Measurements from ENCODE around the gene DGUOK. TPM values are rescaled to one million over a fixed set of nuclear protein-coding genes. Genes with fewer than 3 reads are reported as not detected.

DGUOK gene
- total RNA-seq, 1 experiment from 2014 or later, result 74.9 TPM

DNA sequence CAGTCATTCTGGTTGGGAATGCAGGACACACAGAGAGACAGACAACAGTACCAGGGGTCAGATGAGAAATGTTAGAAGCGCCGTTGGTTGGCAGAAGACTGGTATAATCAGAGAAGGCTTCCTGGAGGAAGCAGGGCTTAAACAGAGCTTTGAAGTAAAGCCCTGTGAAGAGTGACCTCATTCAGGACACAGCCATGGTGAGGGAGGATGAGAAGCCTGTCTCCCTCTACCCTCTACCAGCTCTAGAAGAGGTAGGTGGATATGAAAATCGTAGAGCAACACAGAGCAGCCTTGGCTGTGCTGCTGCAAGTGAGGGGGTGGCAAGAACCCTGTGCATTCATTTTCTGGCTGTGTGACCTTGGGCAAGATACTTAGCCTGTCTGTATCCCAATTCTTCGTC, 72.3 kb downstream of the DGUOK start:
- in situ Hi-C loops (cut with HindIII; ENCODE audit: low pct_unique_long_range_greater_than_20kb, low sequenced_read_pairs), result no loop called here
- no peak for DNase-seq (ENCODE audit: low read depth, low spot score)

DNA sequence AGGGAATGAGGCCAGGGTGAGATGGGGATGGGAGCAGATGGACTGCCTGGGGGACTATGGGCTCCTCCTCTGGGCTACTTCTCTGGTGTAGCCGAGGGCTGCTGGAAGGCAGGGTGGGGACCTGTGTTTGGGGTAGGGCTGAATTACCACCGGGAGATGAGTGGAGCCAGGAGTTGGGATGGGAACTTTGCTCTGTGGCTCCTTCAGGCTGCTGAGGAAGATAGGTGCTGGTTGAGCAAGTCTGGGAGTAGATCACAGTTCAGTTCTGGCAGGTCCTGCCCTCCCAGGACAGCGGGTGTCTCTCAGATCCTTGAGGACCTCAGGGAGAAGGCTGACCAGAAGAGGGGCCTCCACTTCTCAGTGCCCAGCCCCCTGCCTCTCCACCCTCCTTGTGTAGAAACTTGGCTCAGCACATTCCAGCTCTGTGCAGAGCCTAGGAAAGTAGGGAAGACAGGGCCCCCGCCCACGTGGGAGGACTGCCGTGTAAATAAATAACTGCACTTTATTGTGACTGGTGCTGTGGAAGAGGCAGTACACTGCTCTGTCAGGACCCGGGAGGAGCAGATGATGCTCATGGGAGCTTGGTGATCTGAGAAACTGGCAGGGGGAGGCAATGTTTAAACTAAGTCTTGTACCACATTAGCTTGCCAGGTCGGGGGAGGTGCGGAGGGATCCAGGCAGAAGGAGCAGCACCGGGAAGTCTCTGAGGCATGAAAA, 73.4 kb downstream of the DGUOK start:
- no peak for DNase-seq (ENCODE audit: low read depth, low spot score)
- in situ Hi-C loops (cut with HindIII; ENCODE audit: low pct_unique_long_range_greater_than_20kb, low sequenced_read_pairs), result no loop called here

GRCh38 chr2:74000666-74001065, 74.0 kb downstream of the DGUOK start:
- in situ Hi-C loops (cut with HindIII; ENCODE audit: low pct_unique_long_range_greater_than_20kb, low sequenced_read_pairs), result no loop called here
- DNase-seq (ENCODE audit: low read depth, low spot score), result no peak

DNA sequence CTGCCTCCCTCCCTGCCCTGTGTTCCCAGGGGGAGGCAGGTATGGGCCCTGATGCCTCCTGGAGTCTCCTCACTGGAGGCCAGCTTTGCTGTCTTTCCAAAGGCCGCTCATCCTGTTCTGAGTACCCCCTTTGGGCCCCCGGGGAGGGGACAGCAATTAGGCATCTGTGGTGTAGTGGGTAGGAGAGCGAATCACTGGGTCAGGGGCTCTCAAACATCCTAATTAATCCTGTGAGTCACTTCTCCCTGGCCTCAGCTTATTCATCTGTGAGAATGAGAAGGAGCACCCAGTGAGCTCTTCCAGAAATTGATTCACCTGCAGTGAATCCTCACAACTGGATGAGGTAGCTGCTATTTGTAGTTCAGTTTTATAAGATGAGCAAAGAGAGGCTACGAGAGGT, 74.4 kb downstream of the DGUOK start:
- in situ Hi-C loops (cut with HindIII; ENCODE audit: low pct_unique_long_range_greater_than_20kb, low sequenced_read_pairs), result no loop called here
- no peak for DNase-seq (ENCODE audit: low read depth, low spot score)

DNA sequence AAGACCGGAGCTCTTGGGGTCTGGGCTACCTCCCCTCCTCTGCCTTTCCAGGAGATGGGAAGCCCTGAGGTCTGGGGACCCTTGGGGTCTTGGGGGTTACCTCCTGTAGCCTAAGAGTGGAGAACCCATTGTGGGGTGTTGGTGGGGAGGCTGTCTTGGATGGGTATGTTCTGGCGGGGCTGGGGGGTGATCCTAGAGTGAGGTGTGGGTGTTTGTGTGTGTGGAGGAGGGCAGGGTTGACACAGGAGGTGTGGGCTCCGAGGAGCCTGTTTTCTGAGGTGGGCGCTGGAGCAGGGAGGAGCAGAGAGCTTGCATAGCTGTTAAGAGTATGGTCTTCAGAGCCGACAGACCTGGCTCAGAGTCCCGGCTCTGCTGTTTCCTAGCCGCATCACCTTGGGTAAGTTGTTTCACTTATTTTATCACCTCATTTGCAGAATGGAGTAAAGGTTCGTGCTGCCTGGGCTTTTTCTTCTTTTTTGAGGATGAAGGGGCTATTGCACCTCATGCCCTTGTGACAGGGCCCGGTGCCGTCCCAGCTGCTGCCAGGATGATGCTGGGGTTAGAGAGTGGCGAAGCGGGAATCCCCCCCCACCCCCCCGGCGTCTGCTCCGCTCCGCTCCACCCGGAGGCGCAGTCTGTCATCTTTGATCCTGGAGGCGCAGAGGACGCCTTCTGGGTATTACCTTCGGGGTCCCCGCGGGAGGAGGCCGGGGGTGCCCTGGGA, 75.3 kb downstream of the DGUOK start:
- in situ Hi-C loops (cut with HindIII; ENCODE audit: low pct_unique_long_range_greater_than_20kb, low sequenced_read_pairs), result no loop called here
- no peak for DNase-seq (ENCODE audit: low read depth, low spot score)

DNA sequence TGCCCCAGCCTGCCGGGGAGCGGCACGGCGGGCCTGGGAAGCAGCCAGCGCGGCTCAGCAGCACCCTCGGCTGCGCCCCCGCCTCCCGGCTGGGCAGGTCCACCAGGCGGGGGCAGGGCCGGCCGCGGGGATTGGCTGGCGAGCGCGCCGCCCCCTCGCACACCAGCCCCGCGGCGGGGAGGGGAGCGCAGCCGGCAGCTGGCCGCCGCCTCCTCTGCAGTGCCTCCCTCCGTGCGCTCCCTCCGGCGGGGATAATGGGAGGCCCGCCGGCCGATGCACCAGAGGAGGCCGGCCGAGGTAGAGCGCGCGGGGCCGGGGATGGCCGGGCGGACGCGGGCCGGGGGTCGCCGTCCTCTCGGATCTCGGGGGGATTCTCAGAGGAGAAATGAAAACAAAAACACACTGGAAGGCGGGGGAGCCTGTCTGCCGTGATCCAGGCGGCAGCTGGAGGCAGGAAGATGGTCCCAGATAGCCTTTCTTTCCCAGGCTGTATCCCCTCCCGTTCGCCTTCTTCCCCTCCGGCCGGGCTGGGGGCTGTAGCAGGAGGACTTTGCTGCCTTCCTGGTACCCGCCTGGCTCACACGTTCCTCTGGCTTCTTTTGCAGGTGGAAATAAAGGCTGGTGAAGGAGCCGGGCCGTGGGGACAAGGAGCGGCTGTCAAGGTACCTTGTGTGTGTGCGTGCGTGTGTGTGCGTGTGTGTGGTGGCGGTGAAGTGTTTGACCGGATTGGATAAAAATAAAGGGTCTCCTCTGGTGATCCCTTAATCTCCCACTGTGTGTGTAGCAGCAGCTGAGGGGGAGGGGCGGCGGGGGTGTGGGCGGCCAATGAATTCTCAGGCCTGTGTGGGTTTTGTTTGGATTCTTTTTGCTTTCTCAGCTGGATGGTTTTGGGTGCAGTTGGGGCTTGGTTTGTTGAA, 76.1 kb downstream of the DGUOK start:
- DNase-seq (ENCODE audit: low read depth, low spot score), result peak; percentile 69
- in situ Hi-C loops (cut with HindIII; ENCODE audit: low pct_unique_long_range_greater_than_20kb, low sequenced_read_pairs), result no loop called here

DNA sequence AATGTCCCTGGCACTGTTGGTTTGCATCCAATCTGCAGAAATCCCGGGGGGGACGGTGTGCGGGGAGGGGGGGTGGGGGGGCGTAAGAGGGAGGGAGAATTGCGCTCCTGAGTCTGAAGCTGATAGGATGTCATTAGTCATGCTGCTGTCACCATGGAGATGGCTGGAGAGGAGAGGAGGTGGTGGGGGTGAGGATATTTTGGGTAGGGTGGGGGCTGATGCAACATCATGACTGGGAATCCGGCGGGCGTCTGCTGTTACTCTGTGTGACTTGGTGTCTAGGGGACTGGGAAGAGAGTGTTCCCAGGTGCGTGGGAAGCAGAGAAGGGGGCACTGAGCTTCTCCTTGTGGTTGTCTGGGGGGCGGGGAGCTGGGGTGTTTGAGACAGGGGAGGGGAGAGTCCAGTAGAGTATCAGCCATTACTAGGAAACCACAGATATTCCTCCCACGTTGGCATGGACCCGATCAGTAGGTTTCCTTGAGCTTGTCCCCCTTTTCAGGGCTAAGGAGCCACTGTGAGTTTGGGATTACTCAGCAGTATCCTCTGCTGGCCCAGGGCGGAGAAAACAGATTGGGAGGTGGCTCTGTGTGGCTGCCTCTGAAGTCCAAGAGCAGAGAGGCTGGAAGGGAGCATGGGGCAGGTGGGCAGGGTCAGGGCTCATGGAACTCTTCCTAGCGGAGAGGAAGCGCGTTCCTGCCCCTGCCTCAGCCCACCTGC, 77.0 kb downstream of the DGUOK start:
- DNase-seq (ENCODE audit: low read depth, low spot score), result no peak
- in situ Hi-C loops (cut with HindIII; ENCODE audit: low pct_unique_long_range_greater_than_20kb, low sequenced_read_pairs), result no loop called here

GRCh38 chr2:74004212-74005182, 77.8 kb downstream of the DGUOK start:
- no peak for DNase-seq (ENCODE audit: low read depth, low spot score)
- in situ Hi-C loops (cut with HindIII; ENCODE audit: low pct_unique_long_range_greater_than_20kb, low sequenced_read_pairs), result no loop called here

DNA sequence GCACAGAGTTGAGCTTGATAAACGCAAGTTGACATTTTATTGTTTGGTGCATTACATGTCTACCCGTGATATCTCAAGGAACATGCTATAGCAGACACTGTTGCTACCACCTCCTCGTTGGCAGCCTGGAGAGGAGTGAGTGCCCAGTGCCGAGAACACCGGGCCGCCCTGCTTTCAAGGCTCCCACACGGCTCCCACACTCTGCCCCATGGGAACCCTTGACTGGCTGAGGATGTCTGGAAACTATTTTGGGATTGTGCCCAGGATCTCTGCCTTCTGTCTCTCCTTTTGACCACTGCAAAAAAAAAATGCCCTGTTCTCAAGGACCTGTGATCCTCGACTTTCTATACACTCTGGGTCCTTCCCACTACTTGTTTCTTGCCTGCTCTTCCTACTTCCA, 79.1 kb downstream of the DGUOK start:
- in situ Hi-C loops (cut with HindIII; ENCODE audit: low pct_unique_long_range_greater_than_20kb, low sequenced_read_pairs), result no loop called here
- no peak for DNase-seq (ENCODE audit: low read depth, low spot score)

- no peak for DNase-seq (ENCODE audit: low read depth, low spot score)
- in situ Hi-C loops (cut with HindIII; ENCODE audit: low pct_unique_long_range_greater_than_20kb, low sequenced_read_pairs), result no loop called here
These were observed 79.8 kb downstream of the DGUOK start for GRCh38 chr2:74006459-74006858.

GRCh38 chr2:74007121-74007520, 80.4 kb downstream of the DGUOK start:
- DNase-seq (ENCODE audit: low read depth, low spot score), result peak; percentile 57
- in situ Hi-C loops (cut with HindIII; ENCODE audit: low pct_unique_long_range_greater_than_20kb, low sequenced_read_pairs), result no loop called here

- in situ Hi-C loops (cut with HindIII; ENCODE audit: low pct_unique_long_range_greater_than_20kb, low sequenced_read_pairs), result no loop called here
- no peak for DNase-seq (ENCODE audit: low read depth, low spot score)
These were observed 81.0 kb downstream of the DGUOK start for GRCh38 chr2:74007711-74008110.

Small RNA genes lying within 50 kb of the gene (small RNA-seq; reads per million reads assigned to genes)
- gene AC110801.1 (0 reads per million in 2 experiments), gene RNA5SP97 (0 reads per million in 2 experiments)

Other genes starting within 250 kb of the DGUOK start
- gene TPRKB, start 189.5 kb upstream of the DGUOK start, total RNA-seq (2014; rRNA removed; shearing (Covaris generic)), result 68.5 and 75.0 TPM in 2 replicates
- 42.5 and 45.3 TPM in 2 replicates for gene DUSP11, start 146.8 kb upstream of the DGUOK start, total RNA-seq (2014; rRNA removed; shearing (Covaris generic))
- not detected in 2 replicates for gene C2orf78, start 142.7 kb upstream of the DGUOK start, total RNA-seq (2014; rRNA removed; shearing (Covaris generic))
- gene STAMBP, start 97.9 kb upstream of the DGUOK start, total RNA-seq (2014; rRNA removed; shearing (Covaris generic)), result 86.6 and 91.4 TPM in 2 replicates
- 0.24 and 0.42 TPM in 2 replicates for gene ACTG2, start 33.9 kb upstream of the DGUOK start, total RNA-seq (2014; rRNA removed; shearing (Covaris generic))
- gene TET3, start 58.0 kb downstream of the DGUOK start, total RNA-seq (2014; rRNA removed; shearing (Covaris generic)), result 2.6 and 2.7 TPM in 2 replicates
- gene BOLA3, start 221.0 kb downstream of the DGUOK start, total RNA-seq (2014; rRNA removed; shearing (Covaris generic)), result 213 and 214 TPM in 2 replicates